Stimulated activated CD8-positive, alpha-beta memory T cell treated with anti-CD3 and anti-CD28 coated beads, Interleukin-4, amount 100 ng/mL, for 24 hours (primary cell): Measurements from ENCODE around the gene ARHGEF38.
"Not testable (repeated sequence)": the region's sequence is repeated elsewhere in the genome, so short reads cannot be mapped to it uniquely, and the experiment has no call there.

ENCODE experiments used
- DNase-seq: peaks from one replicate; pipeline ENCODE4 v3.0.0-alpha.2; 2020; ENCODE audit warnings: low read depth

ARHGEF38 gene

DNA sequence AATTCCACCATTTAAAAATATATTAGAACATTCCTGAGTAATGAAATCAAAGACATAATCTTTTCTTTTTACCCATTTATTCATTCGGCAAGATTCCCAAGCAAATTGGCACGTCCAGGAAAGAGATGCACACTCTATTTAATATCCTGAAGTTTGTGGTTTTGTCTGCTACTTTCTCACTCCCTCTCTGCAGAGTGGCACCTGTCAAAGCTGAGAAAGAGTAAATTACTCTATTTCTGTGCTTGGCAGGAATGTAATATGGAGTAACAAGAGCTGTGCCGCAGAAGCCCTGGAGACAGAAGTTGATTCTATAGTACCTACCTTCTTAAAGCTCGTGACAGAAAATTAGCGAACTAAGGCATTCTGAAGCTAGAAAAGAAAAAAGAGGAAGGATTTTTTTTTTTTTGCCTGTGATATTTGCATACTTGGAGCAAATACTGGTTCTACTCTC, 161.7 kb downstream of the ARHGEF38 start:
- DNase-seq: no peak

GRCh38 chr4:105714932-105715331, 162.5 kb downstream of the ARHGEF38 start:
- no peak for DNase-seq

DNA sequence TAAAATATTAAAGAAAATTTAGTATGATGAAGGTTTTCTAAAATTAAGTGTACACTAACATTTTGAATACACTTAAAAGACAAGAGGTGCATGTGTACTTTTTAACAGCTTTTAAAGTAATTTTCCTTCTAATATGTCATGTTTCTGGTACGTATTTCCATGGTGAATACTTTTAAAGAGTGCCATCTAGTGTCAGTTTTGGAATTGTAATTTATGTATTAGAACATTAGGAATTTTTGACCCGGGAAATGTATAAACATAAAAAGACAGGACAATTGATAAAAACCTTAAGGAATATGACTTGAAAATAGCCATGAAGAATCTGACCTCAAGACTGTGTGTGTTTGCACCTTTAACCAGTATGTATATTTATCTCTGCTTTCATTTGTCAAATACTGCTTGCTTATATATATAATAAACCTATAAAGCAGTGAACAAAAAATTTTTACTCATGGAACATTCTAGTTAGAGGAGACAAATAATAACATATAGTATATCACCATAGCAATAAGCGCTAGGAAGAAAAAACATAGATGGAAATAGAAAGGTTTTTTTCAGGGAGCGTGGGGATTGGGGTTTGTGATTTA, 163.4 kb downstream of the ARHGEF38 start:
- no peak for DNase-seq

- DNase-seq: no peak
These were observed 166.8 kb downstream of the ARHGEF38 start for GRCh38 chr4:105719204-105719603.

- no peak for DNase-seq
These were observed 173.2 kb downstream of the ARHGEF38 start for GRCh38 chr4:105725623-105726022.

DNA sequence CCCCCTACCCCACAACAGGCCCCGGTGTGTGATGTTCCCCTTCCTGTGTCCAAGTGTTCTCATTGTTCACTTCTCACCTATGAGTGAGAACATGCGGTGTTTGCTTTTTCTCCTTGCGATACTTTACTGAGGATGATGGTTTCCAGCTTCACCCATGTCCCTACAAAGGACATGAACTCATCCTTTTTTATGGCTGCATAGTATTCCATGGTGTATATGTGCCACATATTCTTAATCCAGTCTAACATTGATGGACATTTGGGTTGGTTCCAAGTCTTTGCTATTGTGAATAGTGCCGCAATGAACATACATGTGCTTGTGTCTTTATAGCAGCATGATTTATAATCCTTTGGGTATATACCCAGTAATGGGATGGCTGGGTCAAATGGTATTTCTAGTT, 177.5 kb downstream of the ARHGEF38 start:
- DNase-seq: not testable (repeated sequence)
